ENCODE measurements around the gene NLRC4. TPM values are rescaled to one million over a fixed set of nuclear protein-coding genes. Genes with fewer than 3 reads are reported as not detected.
"Not testable (repeated sequence)": the region's sequence is repeated elsewhere in the genome, so short reads cannot be mapped to it uniquely, and the experiment has no call there.

The NLRC4 gene
- total and polyA plus RNA-seq, 2 of the 8 experiments (the other 6 are each of a cell fraction or from before 2014, with no cell fraction given), result not detected

DNA sequence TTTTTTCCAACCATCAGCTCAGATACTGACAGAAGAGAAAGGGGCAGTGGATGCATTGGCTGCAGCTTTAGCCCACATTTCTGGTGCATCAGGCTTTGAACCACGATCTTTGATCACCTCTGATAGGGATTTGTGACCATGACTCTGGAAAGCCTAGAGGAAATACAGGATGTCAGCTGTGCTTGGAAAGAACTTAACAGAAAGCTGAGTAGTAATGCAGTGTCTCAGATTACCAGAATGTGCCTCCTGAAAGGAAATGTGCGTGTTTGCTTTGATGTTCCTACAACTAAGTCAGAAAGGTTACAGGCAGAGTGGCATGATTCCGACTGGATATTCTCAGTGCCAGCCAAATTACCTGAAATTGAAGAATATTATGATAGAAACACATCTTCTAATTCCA is 61.3 kb downstream of the NLRC4 start:
- H3K4me3 ChIP-seq (ENCODE audit: extremely low read depth in 1 of 4, insufficient read depth in 2 of 4, low read depth in 3 of 4, low read length in 4 of 4); H2BK5ac ChIP-seq (ENCODE audit: low read depth, low read length); H3K23ac ChIP-seq (ENCODE audit: insufficient read length); FAIRE-seq; H3K79me2 ChIP-seq (ENCODE audit: control insufficient read depth in 1 of 2, insufficient read depth in 2 of 2, low read length in 2 of 2); H3K4me2 ChIP-seq (ENCODE audit: insufficient read depth in 1 of 2, low read depth in 2 of 2, low read length in 2 of 2); H3K9ac ChIP-seq (replicated peaks in 1 of 4; ENCODE audit: extremely low read depth in 1 of 4, low read depth in 3 of 4, low read length in 3 of 4); H3K27ac ChIP-seq (ENCODE audit: low read depth, low read length); H4K8ac ChIP-seq (ENCODE audit: extremely low read depth, insufficient read depth, low read length); H4K20me1 ChIP-seq (replicated peaks in 1 of 2; ENCODE audit: control insufficient read depth in 1 of 2, insufficient read depth in 2 of 2, low read length in 2 of 2); DNase-seq (ENCODE audit: low read depth in 1 of 2, low spot score in 2 of 2); H2BK12ac ChIP-seq (ENCODE audit: low read depth, low read length); H3K79me1 ChIP-seq (ENCODE audit: low read depth, low read length); H3K4ac ChIP-seq (replicated peaks; ENCODE audit: insufficient read length, low read depth, low read length); H3K56ac ChIP-seq (replicated peaks; ENCODE audit: insufficient read length, low read depth, low read length); H3K18ac ChIP-seq (ENCODE audit: extremely low read depth, low read length); H3K9me3 ChIP-seq (ENCODE audit: insufficient read depth in 2 of 2, low read depth in 1 of 2, low read length in 1 of 2); H4K91ac ChIP-seq (replicated peaks; ENCODE audit: insufficient read length, low read length); H3K14ac ChIP-seq (ENCODE audit: insufficient read length); CTCF ChIA-PET (ENCODE audit: partially characterized antibody); H3K4me1 ChIP-seq (replicated peaks in 1 of 4; ENCODE audit: control insufficient read depth in 3 of 4, insufficient read depth in 4 of 4, low read length in 3 of 4); H2AFZ ChIP-seq (ENCODE audit: low read length); H3K23me2 ChIP-seq (ENCODE audit: low read depth, low read length); H2BK15ac ChIP-seq (ENCODE audit: low read length); H2AK5ac ChIP-seq (ENCODE audit: low read depth, low read length); H2BK120ac ChIP-seq (replicated peaks; ENCODE audit: low read depth, low read length); H3K27me3 ChIP-seq (replicated peaks in 1 of 4; ENCODE audit: control insufficient read depth in 3 of 4, extremely low read depth in 1 of 4, insufficient read depth in 3 of 4, low read length in 3 of 4); H2BK20ac ChIP-seq (ENCODE audit: low read length); H4K5ac ChIP-seq (ENCODE audit: insufficient read length, low read depth, low read length): not testable (repeated sequence)
- POLR2A ChIA-PET (ENCODE audit: partially characterized antibody), result interaction anchor here (0.6 kb wide), 1 partner anchor 257 kb away, joined by 5 read pairs; no protein-coding TSS in a partner anchor
- peaks cover 0 to 26% (median 5%) of the 10 kb centered on the region in 4 experiments; a peak in 4 of 8 replicates for H3K36me3 ChIP-seq (ENCODE audit: control insufficient read depth in 2 of 4, insufficient read depth in 4 of 4, low read length in 3 of 4)
- WGBS, 2 experiments (ENCODE audit: extremely low coverage in 1 of 2, insufficient coverage in 1 of 2, insufficient read length in 1 of 2, insufficient replicate concordance in 2 of 2, low coverage in 1 of 2, low lambda C conversion rate in 2 of 2, missing lambda C conversion rate in 1 of 2), result 91% methylated on average over 3 of the region's 3 CpGs; no CpG with 5 or more reads in 1 of the 2 experiments

Data from H1 (cell line).